ENCODE measurements around the gene GKN2.

Gene GKN2

GRCh38 chr2:68940369-68940768, 12.3 kb downstream of the GKN2 start:
- Histone ChIP-seq H2BK120ac (ENCODE audit: low read depth, low read length) (no peak overlapping the region), H4K5ac (ENCODE audit: low read length) (no peak overlapping the region), H3K23ac (ENCODE audit: low read length) (no peak overlapping the region), H3K4me2 (ENCODE audit: low read length) (no peak overlapping the region), H3K27ac (ENCODE audit: low read depth, low read length) (no peak overlapping the region), H4K8ac (ENCODE audit: low read depth, low read length) (no peak overlapping the region), H2BK15ac (replicated peaks; ENCODE audit: low read depth) (no peak overlapping the region), H3K27me3 (ENCODE audit: insufficient read depth, low read length, poor library complexity) (no peaks in the 10 kb centered on the region), H3K56ac (ENCODE audit: low read length) (no peak overlapping the region), H3K18ac (ENCODE audit: low read length) (no peak overlapping the region), H3K4ac (ENCODE audit: low read depth, low read length) (no peak overlapping the region), H3K79me2 (ENCODE audit: control insufficient read depth, insufficient read depth, low read length) (no peaks in the 10 kb centered on the region), H3K4me3 (ENCODE audit: low read length) (no peak overlapping the region), H3K79me1 (ENCODE audit: low read length) (no peaks in the 10 kb centered on the region), H2AK5ac (ENCODE audit: low read length) (no peak overlapping the region), H2BK5ac (ENCODE audit: low read length) (no peak overlapping the region), H3K36me3 (ENCODE audit: control insufficient read depth, insufficient read depth, low read length) (no peaks in the 10 kb centered on the region), H3K4me1 (ENCODE audit: control insufficient read depth, low read depth, low read length) (no peaks in the 10 kb centered on the region), H3K9ac (ENCODE audit: low read length) (no peak overlapping the region)
- no peak for DNase-seq
- no CpG with 5 or more reads among the region's 1 CpG for WGBS (ENCODE audit: extremely low coverage, insufficient coverage, low lambda C conversion rate)

- no CpG with 5 or more reads among the region's 1 CpG for WGBS (ENCODE audit: extremely low coverage, insufficient coverage, low lambda C conversion rate)
Observed at GRCh38 chr2:68939962-68940361, 12.7 kb downstream of the GKN2 start.

GRCh38 chr2:68938938-68939337, 13.8 kb downstream of the GKN2 start:
- Histone ChIP-seq H3K27me3 (ENCODE audit: insufficient read depth, low read length, poor library complexity) (no peaks in the 10 kb centered on the region), H4K8ac (ENCODE audit: low read depth, low read length) (no peak overlapping the region), H3K18ac (ENCODE audit: low read length) (no peak overlapping the region), H3K27ac (ENCODE audit: low read depth, low read length) (no peak overlapping the region), H3K36me3 (ENCODE audit: control insufficient read depth, insufficient read depth, low read length) (no peaks in the 10 kb centered on the region), H4K5ac (ENCODE audit: low read length) (no peak overlapping the region), H3K9ac (ENCODE audit: low read length) (no peak overlapping the region), H3K56ac (ENCODE audit: low read length) (no peak overlapping the region), H2BK15ac (replicated peaks; ENCODE audit: low read depth) (no peak overlapping the region), H3K4me2 (ENCODE audit: low read length) (no peak overlapping the region), H3K23ac (ENCODE audit: low read length) (no peak overlapping the region), H2AK5ac (ENCODE audit: low read length) (no peak overlapping the region), H2BK120ac (ENCODE audit: low read depth, low read length) (no peak overlapping the region), H3K4ac (ENCODE audit: low read depth, low read length) (no peak overlapping the region), H3K79me1 (ENCODE audit: low read length) (no peaks in the 10 kb centered on the region), H3K79me2 (ENCODE audit: control insufficient read depth, insufficient read depth, low read length) (no peaks in the 10 kb centered on the region), H3K4me1 (ENCODE audit: control insufficient read depth, low read depth, low read length) (no peaks in the 10 kb centered on the region), H2BK5ac (ENCODE audit: low read length) (no peak overlapping the region), H3K4me3 (ENCODE audit: low read length) (no peak overlapping the region)
- DNase-seq, result no peak
- no CpG with 5 or more reads among the region's 3 CpGs for WGBS (ENCODE audit: extremely low coverage, insufficient coverage, low lambda C conversion rate)

More at GRCh38 chr2:68939962-68940361, 12.7 kb downstream of the GKN2 start:
- Histone ChIP-seq H3K4me1 (ENCODE audit: control insufficient read depth, low read depth, low read length) (no peaks in the 10 kb centered on the region), H3K18ac (ENCODE audit: low read length) (no peak overlapping the region), H3K79me1 (ENCODE audit: low read length) (no peaks in the 10 kb centered on the region), H3K27me3 (ENCODE audit: insufficient read depth, low read length, poor library complexity) (no peaks in the 10 kb centered on the region), H3K36me3 (ENCODE audit: control insufficient read depth, insufficient read depth, low read length) (no peaks in the 10 kb centered on the region), H3K4me2 (ENCODE audit: low read length) (no peak overlapping the region), H3K79me2 (ENCODE audit: control insufficient read depth, insufficient read depth, low read length) (no peaks in the 10 kb centered on the region), H3K9ac (ENCODE audit: low read length) (no peak overlapping the region), H3K27ac (ENCODE audit: low read depth, low read length) (no peak overlapping the region), H2BK120ac (ENCODE audit: low read depth, low read length) (no peak overlapping the region), H3K23ac (ENCODE audit: low read length) (no peak overlapping the region), H3K4ac (ENCODE audit: low read depth, low read length) (no peak overlapping the region), H3K4me3 (ENCODE audit: low read length) (no peak overlapping the region), H2BK15ac (replicated peaks; ENCODE audit: low read depth) (no peak overlapping the region), H2AK5ac (ENCODE audit: low read length) (no peak overlapping the region), H2BK5ac (ENCODE audit: low read length) (no peak overlapping the region), H4K8ac (ENCODE audit: low read depth, low read length) (no peak overlapping the region), H4K5ac (ENCODE audit: low read length) (no peak overlapping the region), H3K56ac (ENCODE audit: low read length) (no peak overlapping the region)
- no peak for DNase-seq

- no CpG with 5 or more reads among the region's 5 CpGs for WGBS (ENCODE audit: extremely low coverage, insufficient coverage, low lambda C conversion rate)
- no peak for DNase-seq
- Histone ChIP-seq H3K79me2 (ENCODE audit: control insufficient read depth, insufficient read depth, low read length) (no peaks in the 10 kb centered on the region), H2BK120ac (ENCODE audit: low read depth, low read length) (no peak overlapping the region), H4K5ac (ENCODE audit: low read length) (no peak overlapping the region), H2BK15ac (replicated peaks; ENCODE audit: low read depth) (no peak overlapping the region), H2BK5ac (ENCODE audit: low read length) (no peak overlapping the region), H3K56ac (ENCODE audit: low read length) (no peak overlapping the region), H2AK5ac (ENCODE audit: low read length) (no peak overlapping the region), H3K4me2 (ENCODE audit: low read length) (no peak overlapping the region), H3K4ac (ENCODE audit: low read depth, low read length) (no peak overlapping the region), H3K18ac (ENCODE audit: low read length) (no peak overlapping the region), H3K27me3 (ENCODE audit: insufficient read depth, low read length, poor library complexity) (no peaks in the 10 kb centered on the region), H3K9ac (ENCODE audit: low read length) (no peak overlapping the region), H4K8ac (ENCODE audit: low read depth, low read length) (no peak overlapping the region), H3K4me3 (ENCODE audit: low read length) (no peak overlapping the region), H3K27ac (ENCODE audit: low read depth, low read length) (no peak overlapping the region), H3K23ac (ENCODE audit: low read length) (no peak overlapping the region), H3K36me3 (ENCODE audit: control insufficient read depth, insufficient read depth, low read length) (no peaks in the 10 kb centered on the region), H3K79me1 (ENCODE audit: low read length) (no peaks in the 10 kb centered on the region), H3K4me1 (ENCODE audit: control insufficient read depth, low read depth, low read length) (no peaks in the 10 kb centered on the region)
Observed at GRCh38 chr2:68937346-68938055, 15.2 kb downstream of the GKN2 start.

- Histone ChIP-seq H3K56ac (ENCODE audit: low read length) (no peak overlapping the region), H3K27ac (ENCODE audit: low read depth, low read length) (no peak overlapping the region), H4K8ac (ENCODE audit: low read depth, low read length) (no peak overlapping the region), H2BK15ac (replicated peaks; ENCODE audit: low read depth) (no peak overlapping the region), H3K4me3 (ENCODE audit: low read length) (no peak overlapping the region), H3K36me3 (ENCODE audit: control insufficient read depth, insufficient read depth, low read length) (no peaks in the 10 kb centered on the region), H3K79me1 (ENCODE audit: low read length) (no peaks in the 10 kb centered on the region), H3K4me1 (ENCODE audit: control insufficient read depth, low read depth, low read length) (no peaks in the 10 kb centered on the region), H3K79me2 (ENCODE audit: control insufficient read depth, insufficient read depth, low read length) (no peaks in the 10 kb centered on the region), H3K27me3 (ENCODE audit: insufficient read depth, low read length, poor library complexity) (no peaks in the 10 kb centered on the region), H3K4me2 (ENCODE audit: low read length) (no peak overlapping the region), H2BK120ac (ENCODE audit: low read depth, low read length) (no peak overlapping the region), H3K23ac (ENCODE audit: low read length) (no peak overlapping the region), H3K4ac (ENCODE audit: low read depth, low read length) (no peak overlapping the region), H4K5ac (ENCODE audit: low read length) (no peak overlapping the region), H2AK5ac (ENCODE audit: low read length) (no peak overlapping the region), H3K18ac (ENCODE audit: low read length) (no peak overlapping the region), H2BK5ac (ENCODE audit: low read length) (no peak overlapping the region), H3K9ac (ENCODE audit: low read length) (no peak overlapping the region)
- no peak for DNase-seq
- WGBS (ENCODE audit: extremely low coverage, insufficient coverage, low lambda C conversion rate), result no CpG with 5 or more reads among the region's 1 CpG
Observed at GRCh38 chr2:68936889-68937288, 15.8 kb downstream of the GKN2 start.

GRCh38 chr2:68936427-68936826, 16.3 kb downstream of the GKN2 start:
- no peak overlapping the region for H4K5ac ChIP-seq (ENCODE audit: low read length)
- no peak overlapping the region for H3K9ac ChIP-seq (ENCODE audit: low read length)
- H4K8ac ChIP-seq (ENCODE audit: low read depth, low read length), result no peak overlapping the region
- H2BK15ac ChIP-seq (replicated peaks; ENCODE audit: low read depth), result no peak overlapping the region
- H3K4me3 ChIP-seq (ENCODE audit: low read length), result no peak overlapping the region
- H3K18ac ChIP-seq (ENCODE audit: low read length), result no peak overlapping the region
- no peak overlapping the region for H3K4ac ChIP-seq (ENCODE audit: low read depth, low read length)
- DNase-seq, result no peak
- H3K79me1 ChIP-seq (ENCODE audit: low read length), result no peaks in the 10 kb centered on the region
- no peaks in the 10 kb centered on the region for H3K27me3 ChIP-seq (ENCODE audit: insufficient read depth, low read length, poor library complexity)
- no peak overlapping the region for H2BK5ac ChIP-seq (ENCODE audit: low read length)
- no CpG with 5 or more reads among the region's 2 CpGs for WGBS (ENCODE audit: extremely low coverage, insufficient coverage, low lambda C conversion rate)
- no peaks in the 10 kb centered on the region for H3K79me2 ChIP-seq (ENCODE audit: control insufficient read depth, insufficient read depth, low read length)
- no peak overlapping the region for H3K27ac ChIP-seq (ENCODE audit: low read depth, low read length)
- H2BK120ac ChIP-seq (ENCODE audit: low read depth, low read length), result no peak overlapping the region
- H3K4me1 ChIP-seq (ENCODE audit: control insufficient read depth, low read depth, low read length), result no peaks in the 10 kb centered on the region
- no peak overlapping the region for H2AK5ac ChIP-seq (ENCODE audit: low read length)
- H3K56ac ChIP-seq (ENCODE audit: low read length), result no peak overlapping the region
- no peaks in the 10 kb centered on the region for H3K36me3 ChIP-seq (ENCODE audit: control insufficient read depth, insufficient read depth, low read length)
- no peak overlapping the region for H3K4me2 ChIP-seq (ENCODE audit: low read length)
- H3K23ac ChIP-seq (ENCODE audit: low read length), result no peak overlapping the region
